HepG2 (cell line): ENCODE data around the gene PRSS53. TPM values are rescaled to one million over a fixed set of nuclear protein-coding genes. Genes with fewer than 3 reads are reported as not detected.

Source experiments
- FOXM1 ChIP-seq: sonication (generic); formaldehyde crosslinking; IDR thresholded peaks from 2 replicates; pipeline ENCODE4 v1.5.0; 2020; ENCODE audit warnings: missing genetic modification reagents
- KAT2B ChIP-seq: fragments of 150-350 bp; IDR thresholded peaks from 2 replicates; pipeline ENCODE4 v1.6.1; 2014; ENCODE audit warnings: low read depth, low read length, borderline replicate concordance
- KDM2A ChIP-seq: sonication (generic); formaldehyde crosslinking; IDR thresholded peaks from 2 replicates; pipeline ENCODE4 v1.4.0; 2020; ENCODE audit warnings: low read depth, missing genetic modification reagents, borderline replicate concordance
- MBNL3 ChIP-seq: fragments of 250-450 bp; sonication (Bioruptor Pico); conservative IDR thresholded peaks from 2 replicates; pipeline ENCODE4 v1.8.0; 2022; ENCODE audit warnings: mild to moderate bottlenecking, inconsistent platforms
- MTA3 ChIP-seq: sonication (generic); formaldehyde crosslinking; IDR thresholded peaks from 2 replicates; pipeline ENCODE4 v1.4.0; 2020; ENCODE audit warnings: missing genetic modification reagents
- MXD3 ChIP-seq: IDR thresholded peaks from 2 replicates; pipeline ENCODE4 v1.6.1; 2016; ENCODE audit warnings: mild to moderate bottlenecking, missing biosample characterization, missing genetic modification reagents
- MYNN ChIP-seq: sonication (generic); formaldehyde crosslinking; IDR thresholded peaks from 2 replicates; pipeline ENCODE4 v1.4.0; 2020; ENCODE audit warnings: mild to moderate bottlenecking, low read depth, missing genetic modification reagents
- NR1H2 ChIP-seq: sonication (generic); formaldehyde crosslinking; IDR thresholded peaks from 2 replicates; pipeline ENCODE4 v1.8.1; 2022; ENCODE audit warnings: low read depth, missing genetic modification reagents, borderline replicate concordance
- PAX8 ChIP-seq: sonication (generic); formaldehyde crosslinking; IDR thresholded peaks from 2 replicates; pipeline ENCODE4 v1.8.0; 2022; ENCODE audit warnings: mild to moderate bottlenecking, missing genetic modification reagents, borderline replicate concordance
- TAF15 ChIP-seq: fragments of 200-400 bp; formaldehyde crosslinking; IDR thresholded peaks from one replicate; pipeline ENCODE4 v1.6.1; 2018; ENCODE audit warnings: mild to moderate bottlenecking, low read depth, low read length; ENCODE audit not compliant: poor library complexity, severe bottlenecking
- TIGD3 ChIP-seq: sonication (generic); formaldehyde crosslinking; IDR thresholded peaks from 2 replicates; pipeline ENCODE4 v1.5.1; 2020; ENCODE audit warnings: mild to moderate bottlenecking, missing genetic modification reagents, borderline replicate concordance
- TOE1 ChIP-seq: sonication (generic); formaldehyde crosslinking; IDR thresholded peaks from 2 replicates; pipeline ENCODE4 v1.4.0; 2020; ENCODE audit warnings: mild to moderate bottlenecking, missing genetic modification reagents
- ZBTB33 ChIP-seq: sonication (generic); formaldehyde crosslinking; IDR thresholded peaks from 2 replicates; pipeline ENCODE4 v1.4.0; 2020; ENCODE audit warnings: missing genetic modification reagents
- ZBTB42 ChIP-seq: sonication (generic); formaldehyde crosslinking; IDR thresholded peaks from 2 replicates; pipeline ENCODE4 v1.5.0; 2020; ENCODE audit warnings: mild to moderate bottlenecking, missing genetic modification reagents
- ZNF256 ChIP-seq: sonication (generic); formaldehyde crosslinking; conservative IDR thresholded peaks from 2 replicates; pipeline ENCODE4 v1.4.0; 2020; ENCODE audit warnings: missing genetic modification reagents
- ZNF292 ChIP-seq: sonication (generic); formaldehyde crosslinking; IDR thresholded peaks from 2 replicates; pipeline ENCODE4 v1.8.1; 2022; ENCODE audit warnings: mild to moderate bottlenecking, low read depth, missing genetic modification reagents, borderline replicate concordance
- ZNF563 ChIP-seq: sonication (generic); formaldehyde crosslinking; IDR thresholded peaks from 2 replicates; pipeline ENCODE4 v1.8.0; 2022; ENCODE audit warnings: mild to moderate bottlenecking, moderate library complexity, missing genetic modification reagents
- ZNF570 ChIP-seq: sonication (generic); formaldehyde crosslinking; IDR thresholded peaks from 2 replicates; pipeline ENCODE4 v1.4.0; 2020; ENCODE audit warnings: mild to moderate bottlenecking, missing genetic modification reagents, borderline replicate concordance
- ZNF616 ChIP-seq: sonication (generic); formaldehyde crosslinking; IDR thresholded peaks from 2 replicates; pipeline ENCODE4 v1.5.0; 2020; ENCODE audit warnings: low read depth, mild to moderate bottlenecking, missing genetic modification reagents
- ZNF710 ChIP-seq: sonication (generic); formaldehyde crosslinking; IDR thresholded peaks from 2 replicates; pipeline ENCODE4 v1.5.0; 2020; ENCODE audit warnings: mild to moderate bottlenecking, missing genetic modification reagents, borderline replicate concordance
- ZSCAN21 ChIP-seq: sonication (generic); formaldehyde crosslinking; IDR thresholded peaks from 2 replicates; pipeline ENCODE4 v1.8.0; 2022; ENCODE audit warnings: mild to moderate bottlenecking, missing genetic modification reagents, moderate library complexity, borderline replicate concordance
- polyA plus RNA-seq, 8 experiments: library from polyadenylated mRNA; depleted of rRNA in 3 of 8; stranded (reverse) in 7 of 8; unstranded in 1 of 8; fragments of >200 nt; fragmentation: Illumina TruSeq in 4 of 8; extraction: Trizol in 4 of 8; gene quantifications; 2 replicates each; pipeline versions ENCODE4 v1.2.1 to v1.2.3, GENCODE V29; 2011 to 2016; ENCODE audit warnings: low read depth in 4 of 8, missing spikeins in 1 of 8, mixed read lengths in 1 of 8; ENCODE audit not compliant: insufficient read depth in 1 of 8
- total RNA-seq, 5 experiments: library from RNA; depleted of rRNA; stranded (reverse); fragments of >200 nt; fragmentation: Illumina TruSeq; extraction: Trizol; gene quantifications; 2 replicates each; pipeline ENCODE4 v1.2.3, GENCODE V29; 2016; ENCODE audit warnings: low read depth in 1 of 5

PRSS53 gene
- total and polyA plus RNA-seq, 2 of the 13 experiments (the other 11 are each of a cell fraction or from before 2014, with no cell fraction given), result 2.2 to 7.4 TPM

GRCh38 chr16:31033709-31034492 is 54.8 kb downstream of the PRSS53 start (continued):
- TF ChIP-seq KDM2A (CRISPR knock-in tag) (no peak; the same call in 1 of the 2 replicates), MXD3 (CRISPR knock-in tag) (peak; percentile 54; the same call in 1 of the 2 replicates), NR1H2 (CRISPR knock-in tag) (0 out of 2 replicates have a peak, but pooled peaks have one; percentile 29), ZNF570 (CRISPR knock-in tag) (no peak), ZNF616 (CRISPR knock-in tag) (no peak), ZNF292 (CRISPR knock-in tag) (peak; percentile 27; the same call in 1 of the 2 replicates), TAF15 (no peak), ZNF256 (CRISPR knock-in tag) (peak; percentile 96), MBNL3 (CRISPR knock-in tag) (no peak), FOXM1 (CRISPR knock-in tag) (no peak), ZNF563 (CRISPR knock-in tag) (peak; percentile 78), MTA3 (no peak), MYNN (no peak), ZNF710 (no peak), PAX8 (CRISPR knock-in tag) (no peak), ZBTB33 (CRISPR knock-in tag) (no peak), TIGD3 (CRISPR knock-in tag) (no peak; the same call in 1 of the 2 replicates), KAT2B (no peak), ZBTB42 (CRISPR knock-in tag) (no peak), TOE1 (no peak), ZSCAN21 (CRISPR knock-in tag) (no peak)
